ENCODE measurements around the gene CSF3R.
"Not testable (repeated sequence)": the region's sequence is repeated elsewhere in the genome, so short reads cannot be mapped to it uniquely, and the experiment has no call there.

Gene CSF3R

DNA sequence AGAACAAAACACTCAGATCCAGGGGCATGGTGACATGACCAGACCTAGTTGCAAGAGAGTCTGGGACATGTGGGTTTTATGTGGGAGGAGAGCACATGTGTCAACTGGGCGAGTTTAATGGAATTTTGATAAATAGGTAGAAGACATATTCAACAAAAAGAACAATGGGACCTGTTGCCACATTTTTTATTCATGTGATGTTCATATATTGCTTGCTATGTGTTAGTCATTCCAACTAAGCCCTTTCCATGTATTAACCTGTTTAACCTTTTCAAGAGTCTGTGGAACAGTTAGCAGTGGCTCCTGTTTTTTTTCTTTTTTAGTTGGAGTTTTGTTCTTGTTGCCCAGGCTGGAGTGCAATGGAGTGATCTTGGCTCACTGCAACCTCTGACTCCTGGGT, 30.1 kb upstream of the CSF3R start:
- Histone ChIP-seq H3K27ac (ENCODE audit: low read depth, low read length, severe bottlenecking) (no peak overlapping the region), H3K4me1 (ENCODE audit: control insufficient read depth, insufficient read depth, low read length, poor library complexity, severe bottlenecking) (no peaks in the 10 kb centered on the region), H3K4me3 (ENCODE audit: extremely low read depth, insufficient read depth, low read length, poor library complexity, severe bottlenecking) (no peak overlapping the region), H3K9me3 (ENCODE audit: control insufficient read depth, low read length) (no peaks in the 10 kb centered on the region), H3K36me3 (ENCODE audit: control insufficient read depth, insufficient read depth, low read length) (no peaks in the 10 kb centered on the region)
- WGBS, 2 experiments (ENCODE audit: insufficient coverage in 2 of 2) = 83% methylated on average over 1 of the region's 1 CpG; no CpG with 5 or more reads in 1 of the 2 experiments

DNA sequence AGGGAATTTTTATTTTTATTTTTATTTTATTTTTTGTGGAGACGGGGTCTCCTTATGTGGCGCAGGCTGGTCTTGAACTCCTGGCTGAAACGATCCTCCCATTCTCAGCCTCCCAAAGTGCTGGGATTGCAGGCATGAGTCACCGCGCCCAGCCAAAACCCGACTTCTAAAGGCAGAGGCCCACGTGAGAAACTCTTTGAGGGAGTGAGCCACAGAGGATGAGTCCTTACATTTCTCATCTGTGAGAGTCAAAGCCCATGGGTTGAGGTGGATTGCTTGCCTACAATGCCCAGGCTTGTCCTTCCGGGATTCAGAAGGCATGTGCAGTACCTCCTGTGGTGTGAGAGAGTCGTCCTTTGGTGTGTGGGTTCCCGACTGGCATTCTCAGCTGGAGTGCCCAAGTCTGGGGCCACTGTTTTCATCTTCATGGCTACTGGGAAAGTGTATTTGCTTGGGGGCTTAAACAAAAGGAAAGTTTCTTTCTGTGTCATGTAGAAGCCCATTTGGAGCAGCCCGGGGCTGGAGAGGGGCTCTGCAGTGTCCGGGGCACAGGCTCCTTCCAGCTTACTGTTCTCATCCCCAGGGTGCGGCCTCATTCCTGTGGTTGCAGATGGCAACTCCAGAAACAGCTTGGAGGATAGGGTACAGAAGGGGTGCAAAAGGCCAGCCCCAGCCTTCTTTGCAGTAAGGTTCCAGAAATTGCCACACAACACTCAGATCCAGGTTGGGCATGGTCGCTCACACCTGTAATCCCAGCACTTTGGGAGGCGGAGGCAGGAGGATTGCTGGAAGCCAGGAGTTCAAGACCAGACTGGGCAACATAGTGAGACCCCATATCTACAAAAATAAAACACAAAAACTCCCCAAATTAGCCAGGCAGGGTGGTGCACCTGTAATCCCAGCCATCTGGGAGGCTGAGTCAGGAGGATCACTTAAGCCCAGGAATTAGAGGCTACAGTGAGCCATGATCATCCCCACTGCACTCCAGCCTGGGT, 29.4 kb upstream of the CSF3R start:
- Histone ChIP-seq H3K4me1 (ENCODE audit: control insufficient read depth, insufficient read depth, low read length, poor library complexity, severe bottlenecking) (no peaks in the 10 kb centered on the region), H3K27ac (ENCODE audit: low read depth, low read length, severe bottlenecking) (no peak overlapping the region), H3K9me3 (ENCODE audit: control insufficient read depth, low read length) (no peaks in the 10 kb centered on the region), H3K36me3 (ENCODE audit: control insufficient read depth, insufficient read depth, low read length) (no peaks in the 10 kb centered on the region), H3K4me3 (ENCODE audit: extremely low read depth, insufficient read depth, low read length, poor library complexity, severe bottlenecking) (no peak overlapping the region)
- WGBS, 2 experiments (ENCODE audit: insufficient coverage in 2 of 2) = 71 to 83% methylated on average over 9 to 12 of the region's 15 CpGs

DNA sequence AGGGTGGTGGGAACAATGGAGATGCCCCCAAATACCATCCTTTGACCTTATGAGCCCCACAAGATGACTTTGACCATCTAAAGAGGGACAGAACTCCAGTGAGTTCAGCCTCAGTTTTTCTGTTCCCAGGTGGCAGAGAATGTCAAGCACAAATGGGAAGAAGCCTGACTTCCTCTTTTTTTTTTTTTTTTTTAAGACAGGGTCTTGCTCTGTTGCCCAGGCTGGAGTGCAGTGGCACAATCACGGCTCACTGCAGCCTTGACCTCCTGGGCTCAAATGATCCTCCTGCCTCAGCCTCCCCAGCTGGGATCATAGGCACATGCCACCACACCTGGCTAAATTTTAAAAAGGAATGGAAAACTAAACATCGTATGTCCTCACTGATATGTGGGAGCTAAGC, 28.5 kb upstream of the CSF3R start:
- H3K36me3 ChIP-seq (ENCODE audit: control insufficient read depth, insufficient read depth, low read length); H3K4me3 ChIP-seq (ENCODE audit: extremely low read depth, insufficient read depth, low read length, poor library complexity, severe bottlenecking); H3K4me1 ChIP-seq (ENCODE audit: control insufficient read depth, insufficient read depth, low read length, poor library complexity, severe bottlenecking); H3K27ac ChIP-seq (ENCODE audit: low read depth, low read length, severe bottlenecking); H3K9me3 ChIP-seq (ENCODE audit: control insufficient read depth, low read length): not testable (repeated sequence)
- 93 to 100% methylated on average over 1 to 2 of the region's 2 CpGs for WGBS, 2 experiments (ENCODE audit: insufficient coverage in 2 of 2)

DNA sequence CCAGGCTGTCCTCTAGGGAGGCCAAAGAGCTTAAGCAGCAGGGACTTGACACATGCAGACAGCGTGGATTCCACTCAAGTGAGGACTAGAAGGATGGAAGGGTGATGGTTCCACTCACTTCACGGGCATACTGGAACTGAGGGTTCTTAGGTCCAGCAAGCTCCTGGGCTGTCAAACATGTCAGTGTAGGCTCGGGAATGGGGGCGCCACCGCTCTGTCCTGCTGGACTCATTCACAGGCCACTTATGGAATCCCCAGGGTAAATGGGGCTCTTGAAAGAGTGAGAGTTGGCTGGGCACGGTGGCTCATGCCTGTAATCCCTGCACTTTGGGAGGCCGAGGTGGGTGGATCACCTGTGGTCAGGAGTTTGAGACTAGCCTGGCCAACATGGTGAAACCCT, 27.7 kb upstream of the CSF3R start:
- H3K4me3 ChIP-seq (ENCODE audit: extremely low read depth, insufficient read depth, low read length, poor library complexity, severe bottlenecking) = no peak overlapping the region
- WGBS, 2 experiments (ENCODE audit: insufficient coverage in 2 of 2) = 84 to 88% methylated on average over 7 of the region's 7 CpGs
- no peaks in the 10 kb centered on the region for H3K4me1 ChIP-seq (ENCODE audit: control insufficient read depth, insufficient read depth, low read length, poor library complexity, severe bottlenecking)
- no peak overlapping the region for H3K27ac ChIP-seq (ENCODE audit: low read depth, low read length, severe bottlenecking)
- H3K9me3 ChIP-seq (ENCODE audit: control insufficient read depth, low read length) = no peaks in the 10 kb centered on the region
- H3K36me3 ChIP-seq (ENCODE audit: control insufficient read depth, insufficient read depth, low read length) = no peaks in the 10 kb centered on the region

DNA sequence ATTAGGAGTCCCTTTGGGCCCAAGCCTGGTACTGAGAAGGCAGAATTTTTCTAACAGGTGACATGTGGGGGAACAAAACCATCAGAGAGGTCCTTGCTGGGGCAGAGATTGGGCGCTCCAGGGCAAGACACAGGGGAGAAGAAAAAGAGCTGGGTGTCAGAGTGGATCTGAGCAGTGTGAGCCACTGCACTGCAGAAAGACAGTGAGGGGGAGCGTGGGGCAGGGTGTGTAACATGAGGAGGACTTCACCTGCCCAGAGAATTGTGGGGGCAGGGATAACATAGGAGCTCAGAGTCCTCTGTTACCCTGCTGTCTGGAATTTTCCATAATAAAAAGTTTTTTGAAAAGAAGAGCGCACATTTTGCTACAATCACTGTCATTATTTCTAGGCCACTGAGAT, 25.5 kb upstream of the CSF3R start:
- H3K36me3 ChIP-seq (ENCODE audit: control insufficient read depth, insufficient read depth, low read length) = no peaks in the 10 kb centered on the region
- H3K4me1 ChIP-seq (ENCODE audit: control insufficient read depth, insufficient read depth, low read length, poor library complexity, severe bottlenecking) = no peaks in the 10 kb centered on the region
- H3K27ac ChIP-seq (ENCODE audit: low read depth, low read length, severe bottlenecking) = no peak overlapping the region
- H3K4me3 ChIP-seq (ENCODE audit: extremely low read depth, insufficient read depth, low read length, poor library complexity, severe bottlenecking) = no peak overlapping the region
- 90 to 95% methylated on average over 2 to 3 of the region's 3 CpGs for WGBS, 2 experiments (ENCODE audit: insufficient coverage in 2 of 2)
- H3K9me3 ChIP-seq (ENCODE audit: control insufficient read depth, low read length) = no peaks in the 10 kb centered on the region

DNA sequence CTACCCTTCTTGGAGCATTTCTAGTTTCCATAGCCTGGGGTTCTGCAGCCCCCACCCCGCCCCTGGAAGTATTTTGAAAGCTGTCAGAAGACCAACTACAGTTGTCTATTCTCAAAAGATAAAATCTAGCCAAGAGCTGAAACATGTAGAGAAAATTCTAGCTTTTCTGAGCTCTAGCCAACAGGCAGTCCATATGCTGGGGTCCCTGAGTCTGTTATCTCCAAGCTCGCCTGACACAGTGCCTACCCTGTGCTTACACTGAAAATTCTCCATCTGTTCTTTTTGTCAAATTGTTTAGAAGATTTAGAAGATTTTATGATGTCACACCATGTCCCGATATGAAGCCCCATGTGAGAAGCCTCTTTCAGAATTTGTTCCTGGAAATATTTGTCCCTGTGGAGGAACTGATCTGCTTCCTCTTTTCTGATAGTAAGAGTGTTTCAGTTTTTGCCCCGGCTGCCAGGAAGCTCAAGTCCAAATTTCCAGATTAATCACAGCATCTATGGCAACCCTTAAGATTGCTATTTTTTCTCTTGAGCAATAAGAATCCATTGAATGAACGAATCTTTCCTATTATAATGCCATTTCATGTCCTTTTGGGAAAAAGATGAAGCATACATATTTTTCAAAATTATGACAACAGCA, 23.7 kb upstream of the CSF3R start:
- H3K9me3 ChIP-seq (ENCODE audit: control insufficient read depth, low read length) = no peaks in the 10 kb centered on the region
- no peak overlapping the region for H3K27ac ChIP-seq (ENCODE audit: low read depth, low read length, severe bottlenecking)
- no peaks in the 10 kb centered on the region for H3K36me3 ChIP-seq (ENCODE audit: control insufficient read depth, insufficient read depth, low read length)
- no peak overlapping the region for H3K4me3 ChIP-seq (ENCODE audit: extremely low read depth, insufficient read depth, low read length, poor library complexity, severe bottlenecking)
- WGBS, 2 experiments (ENCODE audit: insufficient coverage in 2 of 2) = 100% methylated on average over 1 to 3 of the region's 5 CpGs
- H3K4me1 ChIP-seq (ENCODE audit: control insufficient read depth, insufficient read depth, low read length, poor library complexity, severe bottlenecking) = no peaks in the 10 kb centered on the region

DNA sequence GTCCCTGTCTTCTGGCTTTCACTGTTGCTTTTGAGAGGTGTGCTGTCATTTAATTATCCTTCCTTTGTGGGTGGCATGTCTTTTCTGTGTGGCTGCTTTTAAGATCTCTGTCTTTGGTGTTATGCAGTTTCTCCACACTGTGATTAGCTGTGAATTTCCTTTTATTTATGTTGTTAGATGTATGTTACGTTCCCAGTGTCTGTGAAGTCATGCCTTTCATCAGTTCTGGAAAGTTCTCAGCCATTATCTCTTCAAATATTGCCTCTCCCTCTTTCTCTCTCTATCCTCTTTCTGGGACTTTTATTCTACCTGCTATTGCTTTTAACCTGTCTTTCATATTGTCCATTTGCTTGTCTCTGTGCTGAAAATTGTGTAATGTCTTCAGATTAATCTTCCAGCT, 21.0 kb upstream of the CSF3R start:
- Histone ChIP-seq H3K9me3 (ENCODE audit: control insufficient read depth, low read length) (no peaks in the 10 kb centered on the region), H3K36me3 (ENCODE audit: control insufficient read depth, insufficient read depth, low read length) (no peaks in the 10 kb centered on the region), H3K27ac (ENCODE audit: low read depth, low read length, severe bottlenecking) (no peak overlapping the region), H3K4me1 (ENCODE audit: control insufficient read depth, insufficient read depth, low read length, poor library complexity, severe bottlenecking) (no peaks in the 10 kb centered on the region), H3K4me3 (ENCODE audit: extremely low read depth, insufficient read depth, low read length, poor library complexity, severe bottlenecking) (no peak overlapping the region)
- no CpG with 5 or more reads among the region's 1 CpG for WGBS, 2 experiments (ENCODE audit: insufficient coverage in 2 of 2)

DNA sequence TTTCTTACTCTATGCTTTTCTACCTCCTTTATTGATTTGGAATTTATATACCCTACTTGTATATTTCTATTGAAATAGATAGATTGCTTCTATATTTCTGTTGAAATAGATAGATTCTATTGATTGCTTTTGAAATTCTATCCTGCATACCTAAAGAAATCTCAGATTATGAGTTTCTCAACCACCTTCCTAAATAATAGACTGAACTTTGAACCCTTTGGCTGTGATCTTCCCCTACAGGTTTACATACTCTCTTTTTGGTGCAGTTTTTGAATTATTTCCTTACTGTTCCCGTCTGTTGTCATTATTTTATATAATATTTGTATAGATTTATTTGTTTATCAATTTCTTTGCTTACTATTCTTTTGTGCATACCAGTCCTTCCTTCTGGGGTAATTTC, 20.4 kb upstream of the CSF3R start:
- no peak overlapping the region for H3K27ac ChIP-seq (ENCODE audit: low read depth, low read length, severe bottlenecking)
- H3K4me3 ChIP-seq (ENCODE audit: extremely low read depth, insufficient read depth, low read length, poor library complexity, severe bottlenecking) = no peak overlapping the region
- H3K9me3 ChIP-seq (ENCODE audit: control insufficient read depth, low read length) = no peaks in the 10 kb centered on the region
- no peaks in the 10 kb centered on the region for H3K36me3 ChIP-seq (ENCODE audit: control insufficient read depth, insufficient read depth, low read length)
- no CpG with 5 or more reads among the region's 1 CpG for WGBS, 2 experiments (ENCODE audit: insufficient coverage in 2 of 2)
- no peaks in the 10 kb centered on the region for H3K4me1 ChIP-seq (ENCODE audit: control insufficient read depth, insufficient read depth, low read length, poor library complexity, severe bottlenecking)

DNA sequence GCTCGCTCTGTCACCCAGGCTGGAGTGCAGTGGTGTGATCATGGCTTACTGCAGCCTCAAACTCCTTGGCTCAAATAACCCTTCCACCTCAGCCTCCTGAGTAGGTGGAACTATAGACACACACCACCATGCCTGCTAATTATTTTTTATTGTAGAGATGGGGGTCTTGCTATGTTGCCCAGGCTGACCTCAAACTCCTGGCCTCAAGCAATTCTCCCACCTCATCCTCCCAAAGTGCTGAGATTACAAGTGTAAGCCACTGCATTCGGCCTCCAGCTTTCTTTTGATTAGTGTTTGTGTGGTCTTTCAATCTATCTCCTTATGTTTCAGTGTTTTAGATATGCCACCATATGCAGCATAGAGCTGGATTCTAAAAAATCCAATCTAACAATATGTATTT, 19.9 kb upstream of the CSF3R start:
- no peaks in the 10 kb centered on the region for H3K36me3 ChIP-seq (ENCODE audit: control insufficient read depth, insufficient read depth, low read length)
- 100% methylated on average over 1 of the region's 2 CpGs; no CpG with 5 or more reads in 1 of the 2 experiments for WGBS, 2 experiments (ENCODE audit: insufficient coverage in 2 of 2)

DNA sequence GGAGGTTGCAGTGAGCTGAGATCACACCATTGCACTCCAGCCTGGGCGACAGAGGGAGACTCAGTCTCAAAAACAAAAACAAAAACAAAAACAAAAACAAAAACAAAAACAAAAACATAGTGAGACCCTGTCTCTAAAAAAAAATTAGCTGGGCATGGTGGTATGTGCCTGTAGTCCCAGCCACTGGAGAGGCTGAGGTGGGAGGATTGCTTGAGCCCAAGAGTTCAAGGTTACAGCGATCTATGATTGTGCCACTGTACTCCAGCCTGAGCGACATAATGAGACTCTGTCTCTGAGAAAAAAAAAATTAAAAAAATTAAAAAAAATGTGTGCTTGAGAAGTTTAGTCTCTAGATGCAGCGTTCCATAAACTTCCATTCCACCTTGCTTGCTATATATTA, 19.2 kb upstream of the CSF3R start:
- not testable (repeated sequence) for H3K36me3 ChIP-seq (ENCODE audit: control insufficient read depth, insufficient read depth, low read length); H3K4me1 ChIP-seq (ENCODE audit: control insufficient read depth, insufficient read depth, low read length, poor library complexity, severe bottlenecking); H3K4me3 ChIP-seq (ENCODE audit: extremely low read depth, insufficient read depth, low read length, poor library complexity, severe bottlenecking); H3K27ac ChIP-seq (ENCODE audit: low read depth, low read length, severe bottlenecking); H3K9me3 ChIP-seq (ENCODE audit: control insufficient read depth, low read length)
- WGBS, 2 experiments (ENCODE audit: insufficient coverage in 2 of 2) = 100% methylated on average over 1 of the region's 4 CpGs; no CpG with 5 or more reads in 1 of the 2 experiments

More for the DNA sequence above, 19.9 kb upstream of the CSF3R start:
- no peaks in the 10 kb centered on the region for H3K9me3 ChIP-seq (ENCODE audit: control insufficient read depth, low read length)
- no peak overlapping the region for H3K4me3 ChIP-seq (ENCODE audit: extremely low read depth, insufficient read depth, low read length, poor library complexity, severe bottlenecking)
- H3K27ac ChIP-seq (ENCODE audit: low read depth, low read length, severe bottlenecking) = no peak overlapping the region
- H3K4me1 ChIP-seq (ENCODE audit: control insufficient read depth, insufficient read depth, low read length, poor library complexity, severe bottlenecking) = no peaks in the 10 kb centered on the region

DNA sequence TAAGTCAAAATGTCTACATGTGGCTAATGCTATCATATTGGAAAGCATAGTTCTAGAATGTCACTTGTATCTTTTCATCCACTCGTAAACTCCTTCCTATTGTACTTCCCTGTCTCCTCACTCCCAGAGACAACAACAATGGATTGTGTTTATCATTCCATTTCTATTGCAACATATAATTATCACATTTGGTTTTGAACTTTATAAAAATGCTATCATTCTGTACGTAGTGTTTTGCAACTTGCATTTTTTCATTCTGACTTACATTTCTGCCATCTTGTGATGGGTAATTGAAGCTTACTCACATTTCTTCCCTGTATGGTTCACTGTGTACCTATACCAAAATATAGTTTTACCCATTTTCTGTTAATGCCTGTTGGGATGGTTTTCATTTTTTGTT, 14.5 kb upstream of the CSF3R start:
- no peaks in the 10 kb centered on the region for H3K36me3 ChIP-seq (ENCODE audit: control insufficient read depth, insufficient read depth, low read length)
- H3K4me1 ChIP-seq (ENCODE audit: control insufficient read depth, insufficient read depth, low read length, poor library complexity, severe bottlenecking) = peaks cover 4% of the 10 kb centered on the region
- WGBS, 2 experiments (ENCODE audit: insufficient coverage in 2 of 2) = 90 to 100% methylated on average over 1 of the region's 2 CpGs
- H3K9me3 ChIP-seq (ENCODE audit: control insufficient read depth, low read length) = no peaks in the 10 kb centered on the region
- H3K27ac ChIP-seq (ENCODE audit: low read depth, low read length, severe bottlenecking) = no peak overlapping the region
- no peak overlapping the region for H3K4me3 ChIP-seq (ENCODE audit: extremely low read depth, insufficient read depth, low read length, poor library complexity, severe bottlenecking)

Data from mesodermal cell (in vitro differentiated cells).